AML-193 (cell line): Measurements from ENCODE around the gene GSE1.

ENCODE experiments used
- DNase-seq, 2 experiments: peaks; one replicate each; lab custom pipeline; 2025; lab: John Stamatoyannopoulos, UW

Gene GSE1

GRCh38 chr16:85634747-85635544 lies 21.8 kb downstream of the GSE1 start:
- DNase-seq, result no peak

- no peak for DNase-seq
These were observed 22.5 kb downstream of the GSE1 start for GRCh38 chr16:85635545-85636140.

GRCh38 chr16:85636234-85636812 lies 23.2 kb downstream of the GSE1 start:
- DNase-seq, result no peak

- no peak for DNase-seq
These were observed 24.1 kb downstream of the GSE1 start for GRCh38 chr16:85637061-85637807.

GRCh38 chr16:85637808-85638647 lies 24.9 kb downstream of the GSE1 start:
- DNase-seq, result no peak

GRCh38 chr16:85638695-85639409 lies 25.7 kb downstream of the GSE1 start:
- no peak for DNase-seq

GRCh38 chr16:85639529-85640253 lies 26.6 kb downstream of the GSE1 start:
- DNase-seq, result no peak

- no peak for DNase-seq
These were observed 27.1 kb downstream of the GSE1 start for GRCh38 chr16:85640254-85640558.

GRCh38 chr16:85640585-85640984 lies 27.5 kb downstream of the GSE1 start:
- DNase-seq, result no peak

- DNase-seq, result no peak
These were observed 28.2 kb downstream of the GSE1 start for GRCh38 chr16:85641305-85641704.

- no peak for DNase-seq
These were observed 28.7 kb downstream of the GSE1 start for GRCh38 chr16:85641776-85642176.

- no peak for DNase-seq
These were observed 29.7 kb downstream of the GSE1 start for GRCh38 chr16:85642762-85643358.

- no peak for DNase-seq
These were observed 30.5 kb downstream of the GSE1 start for GRCh38 chr16:85643631-85644030.

- no peak for DNase-seq
These were observed 31.1 kb downstream of the GSE1 start for GRCh38 chr16:85644093-85644712.

GRCh38 chr16:85645021-85645589 lies 32.0 kb downstream of the GSE1 start:
- no peak for DNase-seq

GRCh38 chr16:85646358-85646907 lies 33.3 kb downstream of the GSE1 start:
- no peak for DNase-seq

GRCh38 chr16:85646976-85647375 lies 33.9 kb downstream of the GSE1 start:
- no peak for DNase-seq

GRCh38 chr16:85648070-85648714 lies 35.1 kb downstream of the GSE1 start:
- DNase-seq, result no peak
